ENCODE measurements around the gene MAK. TPM values are rescaled to one million over a fixed set of nuclear protein-coding genes. Genes with fewer than 3 reads are reported as not detected.

The MAK gene
- total and polyA plus RNA-seq, 2 of the 13 experiments (the other 11 are each of a cell fraction or from before 2014, with no cell fraction given): 0.04 TPM; not detected in 1

DNA sequence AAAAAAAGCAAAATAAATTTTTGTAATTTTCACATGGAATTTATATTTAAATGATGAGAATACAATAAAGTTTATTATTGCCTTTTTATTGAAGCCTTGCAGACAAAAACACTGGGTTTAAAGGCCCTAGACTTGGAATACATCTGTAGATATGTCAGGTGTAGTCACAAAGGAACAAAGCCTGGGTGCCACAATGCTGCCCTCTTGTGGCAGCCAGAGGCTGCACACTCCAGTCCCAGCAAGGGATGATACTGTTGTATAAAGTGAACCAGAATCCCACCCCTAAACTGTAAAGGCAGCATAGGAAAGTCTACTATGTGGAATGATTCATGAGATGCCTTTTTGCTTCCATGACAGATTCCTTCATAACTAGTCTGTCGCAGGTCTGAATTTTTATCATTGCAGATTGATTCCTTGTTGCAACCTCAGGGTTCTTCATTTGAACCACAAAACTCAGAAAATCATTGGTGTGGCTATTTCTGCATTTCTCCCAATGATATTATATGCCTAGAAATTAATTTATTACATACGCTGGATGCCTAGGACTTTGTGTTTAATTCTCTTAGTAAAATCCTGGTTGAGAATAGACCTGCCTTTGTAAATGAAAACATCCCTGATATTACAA lies 37.0 kb downstream of the MAK start (continued):
- TF ChIP-seq NPAS2 (CRISPR knock-in tag; IDR thresholded peaks at IDR 0.05; ENCODE audit: borderline replicate concordance) (no peak), TGIF2 (CRISPR knock-in tag; IDR thresholded peaks at IDR 0.05) (no peak), POLR2AphosphoS5 (IDR thresholded peaks at IDR 0.05; ENCODE audit: low read depth, low read length) (no peak), KDM5A (IDR thresholded peaks at IDR 0.05; ENCODE audit: borderline replicate concordance, low read length) (no peak), ZNF644 (CRISPR knock-in tag; IDR thresholded peaks at IDR 0.05; ENCODE audit: low read depth) (no peak), NAIF1 (CRISPR knock-in tag; IDR thresholded peaks at IDR 0.05; ENCODE audit: borderline replicate concordance) (no peak), ZNF670 (CRISPR knock-in tag; IDR thresholded peaks at IDR 0.05; ENCODE audit: borderline replicate concordance) (no peak), SMARCC2 (IDR thresholded peaks at IDR 0.05) (no peak), ZNF253 (CRISPR knock-in tag; IDR thresholded peaks at IDR 0.05; ENCODE audit: borderline replicate concordance) (no peak), ZNF552 (CRISPR knock-in tag; IDR thresholded peaks at IDR 0.05; ENCODE audit: borderline replicate concordance) (no peak), SNAPC2 (CRISPR knock-in tag; IDR thresholded peaks at IDR 0.05) (no peak), HNF4G (IDR thresholded peaks at IDR 0.05; ENCODE audit: borderline replicate concordance, low read depth, low read length) (no peak), HNF4G (CRISPR knock-in tag; IDR thresholded peaks at IDR 0.05; ENCODE audit: borderline replicate concordance, low read depth) (no peak), CEBPG (CRISPR knock-in tag; IDR thresholded peaks at IDR 0.05) (no peak), TCF12 (IDR thresholded peaks at IDR 0.05) (no peak), TCF12 (CRISPR knock-in tag; IDR thresholded peaks at IDR 0.05) (no peak), SALL2 (CRISPR knock-in tag; IDR thresholded peaks at IDR 0.05) (no peak), TARDBP (CRISPR knock-in tag; IDR thresholded peaks at IDR 0.05) (no peak), RAD51 (IDR thresholded peaks at IDR 0.05; ENCODE audit: borderline replicate concordance) (no peak)
- TF ChIP-seq, protein P1, sequence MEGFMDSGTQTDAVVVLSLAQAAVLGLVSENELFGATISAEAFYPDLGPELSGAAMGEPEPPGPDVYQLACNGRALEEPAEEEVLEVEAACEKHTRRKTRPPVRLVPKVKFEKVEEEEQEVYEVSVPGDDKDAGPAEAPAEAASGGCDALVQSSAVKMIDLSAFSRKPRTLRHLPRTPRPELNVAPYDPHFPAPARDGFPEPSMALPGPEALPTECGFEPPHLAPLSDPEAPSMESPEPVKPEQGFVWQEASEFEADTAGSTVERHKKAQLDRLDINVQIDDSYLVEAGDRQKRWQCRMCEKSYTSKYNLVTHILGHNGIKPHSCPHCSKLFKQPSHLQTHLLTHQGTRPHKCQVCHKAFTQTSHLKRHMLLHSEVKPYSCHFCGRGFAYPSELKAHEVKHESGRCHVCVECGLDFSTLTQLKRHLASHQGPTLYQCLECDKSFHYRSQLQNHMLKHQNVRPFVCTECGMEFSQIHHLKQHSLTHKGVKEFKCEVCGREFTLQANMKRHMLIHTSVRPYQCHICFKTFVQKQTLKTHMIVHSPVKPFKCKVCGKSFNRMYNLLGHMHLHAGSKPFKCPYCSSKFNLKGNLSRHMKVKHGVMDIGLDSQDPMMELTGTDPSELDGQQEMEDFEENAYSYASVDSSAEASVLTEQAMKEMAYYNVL (CRISPR knock-in tag; IDR thresholded peaks at IDR 0.05; ENCODE audit: borderline replicate concordance): no peak
- TF ChIP-seq, protein P2, sequence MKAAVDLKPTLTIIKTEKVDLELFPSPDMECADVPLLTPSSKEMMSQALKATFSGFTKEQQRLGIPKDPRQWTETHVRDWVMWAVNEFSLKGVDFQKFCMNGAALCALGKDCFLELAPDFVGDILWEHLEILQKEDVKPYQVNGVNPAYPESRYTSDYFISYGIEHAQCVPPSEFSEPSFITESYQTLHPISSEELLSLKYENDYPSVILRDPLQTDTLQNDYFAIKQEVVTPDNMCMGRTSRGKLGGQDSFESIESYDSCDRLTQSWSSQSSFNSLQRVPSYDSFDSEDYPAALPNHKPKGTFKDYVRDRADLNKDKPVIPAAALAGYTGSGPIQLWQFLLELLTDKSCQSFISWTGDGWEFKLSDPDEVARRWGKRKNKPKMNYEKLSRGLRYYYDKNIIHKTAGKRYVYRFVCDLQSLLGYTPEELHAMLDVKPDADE (CRISPR knock-in tag; IDR thresholded peaks at IDR 0.05): no peak
- TF ChIP-seq, protein P3, sequence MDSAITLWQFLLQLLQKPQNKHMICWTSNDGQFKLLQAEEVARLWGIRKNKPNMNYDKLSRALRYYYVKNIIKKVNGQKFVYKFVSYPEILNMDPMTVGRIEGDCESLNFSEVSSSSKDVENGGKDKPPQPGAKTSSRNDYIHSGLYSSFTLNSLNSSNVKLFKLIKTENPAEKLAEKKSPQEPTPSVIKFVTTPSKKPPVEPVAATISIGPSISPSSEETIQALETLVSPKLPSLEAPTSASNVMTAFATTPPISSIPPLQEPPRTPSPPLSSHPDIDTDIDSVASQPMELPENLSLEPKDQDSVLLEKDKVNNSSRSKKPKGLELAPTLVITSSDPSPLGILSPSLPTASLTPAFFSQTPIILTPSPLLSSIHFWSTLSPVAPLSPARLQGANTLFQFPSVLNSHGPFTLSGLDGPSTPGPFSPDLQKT (CRISPR knock-in tag; IDR thresholded peaks at IDR 0.05; ENCODE audit: borderline replicate concordance): no peak
- TF ChIP-seq, protein P4, sequence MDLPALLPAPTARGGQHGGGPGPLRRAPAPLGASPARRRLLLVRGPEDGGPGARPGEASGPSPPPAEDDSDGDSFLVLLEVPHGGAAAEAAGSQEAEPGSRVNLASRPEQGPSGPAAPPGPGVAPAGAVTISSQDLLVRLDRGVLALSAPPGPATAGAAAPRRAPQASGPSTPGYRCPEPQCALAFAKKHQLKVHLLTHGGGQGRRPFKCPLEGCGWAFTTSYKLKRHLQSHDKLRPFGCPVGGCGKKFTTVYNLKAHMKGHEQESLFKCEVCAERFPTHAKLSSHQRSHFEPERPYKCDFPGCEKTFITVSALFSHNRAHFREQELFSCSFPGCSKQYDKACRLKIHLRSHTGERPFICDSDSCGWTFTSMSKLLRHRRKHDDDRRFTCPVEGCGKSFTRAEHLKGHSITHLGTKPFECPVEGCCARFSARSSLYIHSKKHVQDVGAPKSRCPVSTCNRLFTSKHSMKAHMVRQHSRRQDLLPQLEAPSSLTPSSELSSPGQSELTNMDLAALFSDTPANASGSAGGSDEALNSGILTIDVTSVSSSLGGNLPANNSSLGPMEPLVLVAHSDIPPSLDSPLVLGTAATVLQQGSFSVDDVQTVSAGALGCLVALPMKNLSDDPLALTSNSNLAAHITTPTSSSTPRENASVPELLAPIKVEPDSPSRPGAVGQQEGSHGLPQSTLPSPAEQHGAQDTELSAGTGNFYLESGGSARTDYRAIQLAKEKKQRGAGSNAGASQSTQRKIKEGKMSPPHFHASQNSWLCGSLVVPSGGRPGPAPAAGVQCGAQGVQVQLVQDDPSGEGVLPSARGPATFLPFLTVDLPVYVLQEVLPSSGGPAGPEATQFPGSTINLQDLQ (CRISPR knock-in tag; IDR thresholded peaks at IDR 0.05): no peak
- TF ChIP-seq, protein P5, sequence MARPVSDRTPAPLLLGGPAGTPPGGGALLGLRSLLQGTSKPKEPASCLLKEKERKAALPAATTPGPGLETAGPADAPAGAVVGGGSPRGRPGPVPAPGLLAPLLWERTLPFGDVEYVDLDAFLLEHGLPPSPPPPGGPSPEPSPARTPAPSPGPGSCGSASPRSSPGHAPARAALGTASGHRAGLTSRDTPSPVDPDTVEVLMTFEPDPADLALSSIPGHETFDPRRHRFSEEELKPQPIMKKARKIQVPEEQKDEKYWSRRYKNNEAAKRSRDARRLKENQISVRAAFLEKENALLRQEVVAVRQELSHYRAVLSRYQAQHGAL (CRISPR knock-in tag; IDR thresholded peaks at IDR 0.05; ENCODE audit: not compliant biosample characterization): no peak
